Panc1 (cell line): ENCODE measurements around the gene PIK3AP1.

Source experiments
- POLR2AphosphoS5 ChIP-seq: IDR thresholded peaks from 2 replicates; pipeline ENCODE4 v1.6.1; 2012; ENCODE audit warnings: mild to moderate bottlenecking, low read depth, low read length, moderate library complexity
- TF ChIP-seq, protein P1 (sequence below): fragments of 450-650 bp; IDR thresholded peaks from 2 replicates; pipeline ENCODE4 v1.5.1; 2017; ENCODE audit warnings: mild to moderate bottlenecking
- TF ChIP-seq, protein P2 (sequence below), 2 experiments: IDR thresholded peaks; 2 replicates each; pipeline ENCODE4 v1.6.1; 2011 to 2012; ENCODE audit warnings: low read depth in 2 of 2, control low read depth in 1 of 2, low read length in 1 of 2, mild to moderate bottlenecking in 1 of 2, moderate library complexity in 1 of 2; ENCODE audit not compliant: insufficient read depth in 1 of 2

DNA sequence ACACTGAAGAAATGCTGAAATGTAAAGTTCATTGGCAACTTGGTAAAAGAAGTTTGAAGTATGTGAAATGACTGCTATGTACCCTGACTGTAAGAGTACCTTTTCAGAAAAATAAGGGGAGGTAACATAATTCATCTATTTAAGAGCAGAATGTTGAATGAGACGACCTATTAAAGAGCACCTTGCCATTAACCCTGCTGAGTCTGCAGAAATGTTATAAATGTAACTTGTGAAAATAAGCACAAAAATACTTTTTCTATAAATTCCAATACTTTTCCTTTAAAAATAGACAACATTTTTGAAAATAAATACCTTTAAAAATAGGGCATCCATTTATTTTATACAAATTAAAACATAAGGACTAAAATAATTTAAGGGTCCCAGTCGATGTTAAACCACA is 141.2 kb downstream of the PIK3AP1 start:
- TF ChIP-seq, protein P1, sequence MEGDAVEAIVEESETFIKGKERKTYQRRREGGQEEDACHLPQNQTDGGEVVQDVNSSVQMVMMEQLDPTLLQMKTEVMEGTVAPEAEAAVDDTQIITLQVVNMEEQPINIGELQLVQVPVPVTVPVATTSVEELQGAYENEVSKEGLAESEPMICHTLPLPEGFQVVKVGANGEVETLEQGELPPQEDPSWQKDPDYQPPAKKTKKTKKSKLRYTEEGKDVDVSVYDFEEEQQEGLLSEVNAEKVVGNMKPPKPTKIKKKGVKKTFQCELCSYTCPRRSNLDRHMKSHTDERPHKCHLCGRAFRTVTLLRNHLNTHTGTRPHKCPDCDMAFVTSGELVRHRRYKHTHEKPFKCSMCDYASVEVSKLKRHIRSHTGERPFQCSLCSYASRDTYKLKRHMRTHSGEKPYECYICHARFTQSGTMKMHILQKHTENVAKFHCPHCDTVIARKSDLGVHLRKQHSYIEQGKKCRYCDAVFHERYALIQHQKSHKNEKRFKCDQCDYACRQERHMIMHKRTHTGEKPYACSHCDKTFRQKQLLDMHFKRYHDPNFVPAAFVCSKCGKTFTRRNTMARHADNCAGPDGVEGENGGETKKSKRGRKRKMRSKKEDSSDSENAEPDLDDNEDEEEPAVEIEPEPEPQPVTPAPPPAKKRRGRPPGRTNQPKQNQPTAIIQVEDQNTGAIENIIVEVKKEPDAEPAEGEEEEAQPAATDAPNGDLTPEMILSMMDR, result no peak
- no peak for TF ChIP-seq POLR2AphosphoS5
- TF ChIP-seq, protein P2, sequence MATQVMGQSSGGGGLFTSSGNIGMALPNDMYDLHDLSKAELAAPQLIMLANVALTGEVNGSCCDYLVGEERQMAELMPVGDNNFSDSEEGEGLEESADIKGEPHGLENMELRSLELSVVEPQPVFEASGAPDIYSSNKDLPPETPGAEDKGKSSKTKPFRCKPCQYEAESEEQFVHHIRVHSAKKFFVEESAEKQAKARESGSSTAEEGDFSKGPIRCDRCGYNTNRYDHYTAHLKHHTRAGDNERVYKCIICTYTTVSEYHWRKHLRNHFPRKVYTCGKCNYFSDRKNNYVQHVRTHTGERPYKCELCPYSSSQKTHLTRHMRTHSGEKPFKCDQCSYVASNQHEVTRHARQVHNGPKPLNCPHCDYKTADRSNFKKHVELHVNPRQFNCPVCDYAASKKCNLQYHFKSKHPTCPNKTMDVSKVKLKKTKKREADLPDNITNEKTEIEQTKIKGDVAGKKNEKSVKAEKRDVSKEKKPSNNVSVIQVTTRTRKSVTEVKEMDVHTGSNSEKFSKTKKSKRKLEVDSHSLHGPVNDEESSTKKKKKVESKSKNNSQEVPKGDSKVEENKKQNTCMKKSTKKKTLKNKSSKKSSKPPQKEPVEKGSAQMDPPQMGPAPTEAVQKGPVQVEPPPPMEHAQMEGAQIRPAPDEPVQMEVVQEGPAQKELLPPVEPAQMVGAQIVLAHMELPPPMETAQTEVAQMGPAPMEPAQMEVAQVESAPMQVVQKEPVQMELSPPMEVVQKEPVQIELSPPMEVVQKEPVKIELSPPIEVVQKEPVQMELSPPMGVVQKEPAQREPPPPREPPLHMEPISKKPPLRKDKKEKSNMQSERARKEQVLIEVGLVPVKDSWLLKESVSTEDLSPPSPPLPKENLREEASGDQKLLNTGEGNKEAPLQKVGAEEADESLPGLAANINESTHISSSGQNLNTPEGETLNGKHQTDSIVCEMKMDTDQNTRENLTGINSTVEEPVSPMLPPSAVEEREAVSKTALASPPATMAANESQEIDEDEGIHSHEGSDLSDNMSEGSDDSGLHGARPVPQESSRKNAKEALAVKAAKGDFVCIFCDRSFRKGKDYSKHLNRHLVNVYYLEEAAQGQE (IDR thresholded peaks at IDR 0.05; ENCODE audit: insufficient read depth in 1 of 2, low read depth in 2 of 2, low read length in 1 of 2), result no peak
